ENCODE data around the gene NUDC. TPM values are rescaled to one million over a fixed set of nuclear protein-coding genes. Genes with fewer than 3 reads are reported as not detected.
A peak's percentile ranks its signal among the peaks of the same experiment; 100 is the strongest.

NUDC gene
- total and polyA plus RNA-seq, 2 of the 13 experiments (the other 11 are each of a cell fraction or from before 2014, with no cell fraction given) = 34.7 to 104 TPM

DNA sequence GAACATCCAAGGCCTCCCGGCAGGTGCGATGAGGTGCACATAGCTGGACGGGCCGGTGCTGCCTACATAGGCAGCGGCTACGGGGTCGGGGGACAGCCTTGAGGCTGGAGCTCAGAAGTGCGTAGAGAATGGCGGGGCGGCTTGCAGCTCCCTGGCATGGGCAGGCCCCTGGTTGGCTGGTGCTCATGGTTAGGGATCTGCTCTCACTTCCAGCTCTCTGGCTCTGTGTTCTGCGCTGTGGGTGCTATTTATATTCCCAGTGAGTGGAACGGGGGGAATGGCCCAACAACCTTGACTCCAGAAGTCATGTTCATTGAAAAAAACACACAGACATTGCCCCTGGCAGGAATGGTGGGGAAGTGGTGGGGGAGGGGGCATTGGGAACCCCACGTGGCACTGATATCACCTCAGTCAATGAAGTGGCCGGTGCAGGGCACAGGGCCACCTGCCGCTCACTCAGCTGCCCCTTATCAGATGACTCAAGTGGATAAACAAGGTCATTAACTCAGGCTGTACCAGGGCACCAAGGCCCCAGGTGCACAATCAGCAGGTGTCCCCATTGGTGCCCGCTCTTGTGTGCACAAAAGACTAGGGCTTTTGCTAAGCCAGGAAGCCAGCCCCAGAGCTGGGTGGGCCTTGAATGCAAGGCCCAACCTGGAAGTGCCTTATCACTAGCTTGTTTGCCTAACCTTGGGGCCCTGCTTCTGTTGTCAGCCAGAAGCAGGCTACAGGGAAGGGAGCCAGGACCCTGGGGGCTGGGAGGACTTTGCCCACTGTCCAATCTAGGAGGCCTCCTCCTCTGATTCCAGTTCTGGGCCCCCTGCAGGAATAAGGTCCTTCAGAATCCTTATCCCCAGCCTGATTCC, 7.6 kb upstream of the NUDC start, which contains the start of gene NR0B2 (continued):
- TF ChIP-seq GABPB1 (CRISPR knock-in tag; IDR thresholded peaks at IDR 0.05) = peak; percentile 67
- TF ChIP-seq, protein P1, sequence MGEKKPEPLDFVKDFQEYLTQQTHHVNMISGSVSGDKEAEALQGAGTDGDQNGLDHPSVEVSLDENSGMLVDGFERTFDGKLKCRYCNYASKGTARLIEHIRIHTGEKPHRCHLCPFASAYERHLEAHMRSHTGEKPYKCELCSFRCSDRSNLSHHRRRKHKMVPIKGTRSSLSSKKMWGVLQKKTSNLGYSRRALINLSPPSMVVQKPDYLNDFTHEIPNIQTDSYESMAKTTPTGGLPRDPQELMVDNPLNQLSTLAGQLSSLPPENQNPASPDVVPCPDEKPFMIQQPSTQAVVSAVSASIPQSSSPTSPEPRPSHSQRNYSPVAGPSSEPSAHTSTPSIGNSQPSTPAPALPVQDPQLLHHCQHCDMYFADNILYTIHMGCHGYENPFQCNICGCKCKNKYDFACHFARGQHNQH (CRISPR knock-in tag; IDR thresholded peaks at IDR 0.05) = peak; percentile 97
- TF ChIP-seq RFX1 (IDR thresholded peaks at IDR 0.05) = no peak
- TF ChIP-seq ZNF292 (CRISPR knock-in tag; IDR thresholded peaks at IDR 0.05; ENCODE audit: borderline replicate concordance, low read depth) = no peak; the same call in none of the 2 replicates
- TF ChIP-seq RELA (CRISPR knock-in tag; IDR thresholded peaks at IDR 0.05) = no peak
- 0 out of 2 replicates have a peak, but pooled peaks have one; percentile 14 for TF ChIP-seq EEA1 (CRISPR knock-in tag; IDR thresholded peaks at IDR 0.05; ENCODE audit: borderline replicate concordance)
- 0 out of 2 replicates have a peak, but pooled peaks have one; percentile 16 for TF ChIP-seq CERS6 (CRISPR knock-in tag; IDR thresholded peaks at IDR 0.05)
- TF ChIP-seq YEATS2 (CRISPR knock-in tag; IDR thresholded peaks at IDR 0.05; ENCODE audit: borderline replicate concordance) = peak; percentile 74
- peak; percentile 38; the same call in 1 of the 2 replicates for TF ChIP-seq ZNF441 (CRISPR knock-in tag; IDR thresholded peaks at IDR 0.05; ENCODE audit: borderline replicate concordance)
- TF ChIP-seq ZBTB40 (IDR thresholded peaks at IDR 0.05) = no peak
- TF ChIP-seq ZBTB40 (CRISPR knock-in tag; IDR thresholded peaks at IDR 0.05) = peak; percentile 46; the same call in 1 of the 2 replicates
- TF ChIP-seq ZBTB43 (CRISPR knock-in tag; conservative IDR thresholded peaks at IDR 0.05) = peak; percentile 94
- 0 out of 2 replicates have a peak, but pooled peaks have one; percentile 73 for TF ChIP-seq ZNF333 (CRISPR knock-in tag; IDR thresholded peaks at IDR 0.05; ENCODE audit: borderline replicate concordance)
- no peak for TF ChIP-seq SOX6 (IDR thresholded peaks at IDR 0.05)
- TF ChIP-seq SOX6 (CRISPR knock-in tag; IDR thresholded peaks at IDR 0.05) = peak; percentile 98
- TF ChIP-seq BORCS8-MEF2B (CRISPR knock-in tag; IDR thresholded peaks at IDR 0.05) = no peak; the same call in 1 of the 2 replicates
- TF ChIP-seq POLR2AphosphoS5 (IDR thresholded peaks at IDR 0.05; ENCODE audit: low read depth, low read length) = peak; percentile 97

All from HepG2 (cell line).